ENCODE measurements around the gene SMOC1. TPM values are rescaled to one million over a fixed set of nuclear protein-coding genes. Genes with fewer than 3 reads are reported as not detected.

SMOC1 gene
- total RNA-seq, 4 donors from 2014 or later, result 0.60 to 5.8 (median 1.2) TPM

GRCh38 chr14:69882116-69882864, 3.1 kb downstream of the SMOC1 start:
- TF ChIP-seq CTCF (IDR thresholded peaks at IDR 0.05), result no peak
- no peak for ATAC-seq (ENCODE audit: low FRiP score)
- no peak for DNase-seq (ENCODE audit: low spot score)

- ATAC-seq (ENCODE audit: low FRiP score), result no peak
- TF ChIP-seq CTCF (IDR thresholded peaks at IDR 0.05), result no peak
- DNase-seq (ENCODE audit: low spot score), result no peak
These were observed 3.7 kb downstream of the SMOC1 start for GRCh38 chr14:69882915-69883314.

GRCh38 chr14:69886453-69887242, 7.4 kb downstream of the SMOC1 start:
- ATAC-seq (ENCODE audit: low FRiP score) (no peak), DNase-seq (ENCODE audit: low spot score) (no peak)
- TF ChIP-seq CTCF (IDR thresholded peaks at IDR 0.05), result no peak

GRCh38 chr14:69887740-69888657, 8.8 kb downstream of the SMOC1 start:
- TF ChIP-seq CTCF (IDR thresholded peaks at IDR 0.05), result no peak
- DNase-seq (ENCODE audit: low spot score) (no peak), ATAC-seq (ENCODE audit: low FRiP score) (no peak)

- DNase-seq (ENCODE audit: low spot score) (no peak), ATAC-seq (ENCODE audit: low FRiP score) (no peak)
- no peak for TF ChIP-seq CTCF (IDR thresholded peaks at IDR 0.05)
These were observed 12.2 kb downstream of the SMOC1 start for GRCh38 chr14:69891422-69891821.

- ATAC-seq (ENCODE audit: low FRiP score), result no peak
These were observed 15.9 kb downstream of the SMOC1 start for GRCh38 chr14:69895109-69895508.

More at GRCh38 chr14:69895109-69895508, 15.9 kb downstream of the SMOC1 start:
- DNase-seq (ENCODE audit: low spot score), result no peak
- no peak for TF ChIP-seq CTCF (IDR thresholded peaks at IDR 0.05)
